ENCODE measurements around the gene WNT7A.

WNT7A gene

DNA sequence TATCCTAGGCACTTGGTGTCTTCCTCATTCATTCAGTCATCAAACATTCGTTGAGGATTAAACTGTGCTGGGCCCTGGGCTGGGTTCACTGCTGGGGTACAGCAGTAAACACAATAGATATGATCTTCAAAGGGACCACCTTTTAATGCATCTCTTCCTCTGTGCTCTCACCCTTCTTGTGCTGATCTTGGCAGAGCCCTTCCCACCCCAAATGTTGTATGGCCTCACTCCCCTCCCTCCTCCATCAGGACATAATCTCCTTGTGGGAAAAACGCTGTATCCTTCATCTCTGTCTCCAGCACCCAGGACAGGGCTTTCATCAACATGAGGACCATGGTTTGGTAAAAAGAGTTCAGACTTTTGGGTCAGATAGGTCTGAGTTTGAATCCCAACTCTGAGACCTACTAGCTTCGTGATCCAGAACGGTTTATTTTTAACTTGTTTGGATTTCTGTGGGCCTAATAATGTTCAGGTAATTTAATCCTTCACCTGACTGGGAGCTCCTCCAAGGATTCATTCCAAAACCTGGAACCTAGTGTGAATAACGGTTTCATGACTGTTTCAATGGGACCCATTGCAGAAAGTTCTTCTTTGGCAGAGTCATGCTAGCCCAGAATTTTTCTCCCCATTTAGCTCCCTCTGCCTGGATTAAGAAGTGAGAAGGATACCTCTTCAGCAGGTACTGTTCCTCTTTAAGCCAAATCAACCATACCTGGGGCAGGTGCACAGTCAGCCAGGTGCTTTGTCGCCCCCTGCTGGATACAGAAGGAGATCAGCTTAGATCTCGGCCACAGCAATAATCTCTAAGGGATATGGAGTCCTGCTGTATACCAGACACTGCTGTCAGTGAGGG is 5.2 kb upstream of the WNT7A start:
- peak; percentile 13 for DNase-seq

DNA sequence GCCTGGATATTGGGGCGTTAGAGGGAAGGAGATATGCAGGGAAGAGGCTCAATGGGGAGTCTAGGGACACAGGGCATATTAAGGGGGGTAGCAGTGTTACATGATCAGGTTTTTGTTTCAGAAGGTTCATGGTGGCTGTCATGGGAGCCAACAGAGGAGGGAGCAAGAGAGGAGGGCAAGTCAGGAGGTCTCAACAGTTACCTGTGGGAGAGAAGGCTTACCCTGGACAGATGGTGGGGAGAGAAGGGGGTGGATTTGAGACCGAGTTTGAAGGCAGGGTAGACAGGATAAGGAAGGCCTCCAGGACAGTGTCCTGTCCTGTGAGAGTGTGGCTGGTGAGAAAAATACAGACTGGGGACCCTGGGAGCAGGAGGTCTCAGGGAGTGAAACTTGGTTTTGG is 3.8 kb upstream of the WNT7A start:
- no peak for DNase-seq

DNA sequence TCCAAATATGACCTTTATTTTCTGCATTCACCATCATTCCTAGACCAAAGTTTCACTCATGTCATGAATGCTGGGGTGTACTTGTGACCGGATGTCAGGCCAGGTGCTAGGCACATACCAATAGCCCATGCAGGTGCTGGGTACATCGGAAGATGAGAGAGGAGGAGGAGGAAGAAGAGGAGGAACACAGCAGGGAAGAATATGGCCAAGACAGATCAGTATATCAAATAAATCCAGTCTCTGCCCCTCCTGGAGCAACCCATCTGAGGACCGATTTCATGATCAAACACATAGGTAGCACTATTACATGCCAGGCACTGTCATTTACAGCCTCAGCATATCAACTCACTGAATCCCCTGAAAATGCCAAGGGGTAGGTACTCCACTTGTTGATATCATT is 3.0 kb upstream of the WNT7A start:
- DNase-seq: no peak

DNA sequence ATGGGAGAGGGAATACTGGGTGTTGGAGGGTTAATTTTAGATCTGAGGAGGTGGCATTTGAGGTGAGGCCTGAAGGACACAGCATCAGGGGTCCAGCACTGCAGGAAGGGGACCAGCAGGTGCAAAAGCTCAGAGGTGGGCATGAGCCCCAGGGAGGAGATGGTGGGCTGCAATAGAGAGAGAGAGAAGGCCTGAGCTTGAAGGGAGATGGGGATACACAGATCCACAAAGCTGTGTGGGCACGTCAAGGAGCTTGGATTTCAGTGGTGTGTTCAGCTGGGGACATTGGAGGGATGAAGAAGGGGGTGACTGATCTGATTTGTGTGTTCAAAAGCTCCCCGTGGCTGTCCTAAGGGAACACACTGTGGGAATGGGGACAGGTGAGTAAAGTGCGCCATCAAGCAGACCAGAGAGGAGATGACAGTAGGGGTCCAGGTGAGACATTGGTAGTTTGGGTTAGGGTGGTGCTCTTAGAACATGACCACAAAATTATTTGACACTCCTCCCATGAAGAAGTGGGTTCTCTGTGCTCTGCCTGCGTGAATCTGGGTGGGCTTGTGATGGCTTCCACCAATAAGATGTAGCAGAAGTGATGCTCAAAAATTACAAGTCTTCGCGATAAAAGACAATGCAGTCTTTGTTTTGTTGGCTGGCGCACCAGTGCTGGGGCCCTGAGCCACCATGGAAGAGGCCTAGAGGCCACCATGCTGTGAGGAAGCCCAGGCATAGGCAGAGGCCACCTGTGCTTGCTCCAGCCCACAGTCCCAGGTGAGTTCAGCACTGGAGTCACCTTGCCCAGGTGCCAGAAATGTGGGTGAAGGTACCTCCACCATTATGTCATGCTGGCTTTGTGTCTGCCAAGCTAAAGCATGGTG is 1.9 kb upstream of the WNT7A start:
- DNase-seq: peak; percentile 3

DNA sequence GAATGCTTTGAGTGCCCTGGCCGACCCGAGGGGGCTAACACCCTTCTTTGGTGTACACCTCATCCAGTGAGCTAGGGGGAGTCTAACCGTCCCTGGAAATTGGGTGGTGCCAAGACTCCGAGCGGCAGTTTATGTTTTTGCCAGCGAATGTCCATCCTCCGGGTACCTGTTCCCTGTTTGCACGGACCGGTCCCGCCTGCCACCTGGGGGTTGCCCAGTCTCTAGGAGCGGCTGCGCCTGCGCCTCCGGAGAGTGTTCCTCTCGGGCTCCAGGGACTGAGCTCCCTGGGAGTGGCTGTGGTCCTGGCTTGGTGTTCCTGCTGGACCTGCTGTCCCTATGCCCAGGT is 913 bp upstream of the WNT7A start:
- DNase-seq: peak; percentile 13

DNA sequence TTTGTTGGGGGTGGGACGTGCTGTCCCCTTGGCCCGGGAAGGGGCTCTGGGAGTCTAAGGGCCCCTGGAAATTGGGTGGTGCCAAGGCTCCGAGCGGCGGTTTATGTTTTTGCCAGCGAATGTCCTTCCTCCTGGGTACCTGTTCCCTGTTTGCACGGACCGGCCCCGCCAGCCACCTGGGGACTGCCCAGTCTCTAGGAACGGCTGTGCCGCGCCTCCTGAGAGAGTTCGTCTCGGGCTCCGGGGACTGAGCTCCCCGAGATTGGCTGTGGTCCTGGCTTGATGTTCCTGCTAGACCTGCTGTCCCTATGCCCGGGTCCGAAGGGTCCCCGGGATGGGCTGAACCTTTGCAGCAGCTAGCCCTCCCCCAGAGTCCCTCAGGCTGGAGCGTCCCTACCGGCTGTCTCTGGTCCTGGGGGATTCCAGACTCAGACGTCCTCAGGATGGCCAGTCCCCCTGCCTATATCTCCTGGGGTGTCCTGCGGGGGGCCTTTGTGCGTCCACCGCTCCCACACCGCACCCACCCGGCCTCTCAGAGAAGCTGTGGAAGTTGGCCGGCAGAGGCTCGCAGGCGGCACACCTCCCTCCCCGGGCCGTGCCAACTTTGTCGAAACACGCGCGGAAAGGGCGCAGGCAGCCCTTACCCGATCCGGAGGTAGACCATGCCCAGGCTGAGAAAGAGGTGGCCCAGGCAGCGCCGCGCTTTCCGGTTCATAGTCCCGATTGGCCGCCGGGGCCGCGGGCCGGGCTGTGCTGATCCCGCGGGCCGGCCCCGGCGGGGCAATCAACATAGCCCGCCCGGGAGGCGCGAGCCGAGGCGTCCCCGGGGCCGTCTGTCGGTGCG is 547 bp downstream of the WNT7A start:
- no peak for DNase-seq

DNA sequence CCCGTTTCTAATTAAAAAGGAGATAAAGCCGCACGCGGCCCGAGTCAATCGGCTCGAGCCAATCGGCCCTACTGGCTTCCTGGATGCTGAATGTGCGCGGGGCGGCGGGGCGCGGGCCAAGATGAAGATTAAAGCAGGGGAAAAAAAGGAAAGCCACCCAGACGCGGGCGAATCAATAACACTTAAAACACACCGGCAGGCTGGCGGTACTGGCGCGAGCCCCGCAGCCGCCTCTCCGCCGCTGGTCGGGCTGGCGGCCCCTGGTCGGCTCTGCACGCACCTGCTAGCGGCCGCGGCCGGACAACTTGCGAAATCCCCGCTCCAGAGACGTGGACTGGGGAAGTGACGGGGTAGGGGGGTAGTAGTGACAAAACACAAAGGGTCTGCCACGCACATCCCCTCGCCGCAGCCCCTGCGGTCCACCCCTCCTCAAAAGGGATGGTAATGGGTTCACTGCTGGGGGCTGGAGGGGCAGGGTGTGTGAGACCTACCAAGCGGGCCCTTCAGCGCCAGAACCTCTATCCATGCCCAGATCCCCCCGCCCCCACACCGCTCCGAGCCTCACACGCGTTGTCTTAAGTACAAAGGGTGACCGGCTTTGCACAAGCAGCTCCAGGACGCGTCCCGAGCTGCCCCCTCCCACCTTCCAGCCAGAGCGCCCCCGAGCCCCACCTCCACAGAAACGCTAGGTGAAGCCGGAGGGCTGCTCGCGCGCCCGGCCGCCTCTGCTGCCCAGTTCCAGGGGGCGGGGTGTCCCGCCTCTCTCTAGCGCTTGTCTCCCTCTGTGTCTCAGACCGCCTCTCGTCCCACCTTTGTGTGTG is 1.4 kb downstream of the WNT7A start:
- DNase-seq: no peak

DNA sequence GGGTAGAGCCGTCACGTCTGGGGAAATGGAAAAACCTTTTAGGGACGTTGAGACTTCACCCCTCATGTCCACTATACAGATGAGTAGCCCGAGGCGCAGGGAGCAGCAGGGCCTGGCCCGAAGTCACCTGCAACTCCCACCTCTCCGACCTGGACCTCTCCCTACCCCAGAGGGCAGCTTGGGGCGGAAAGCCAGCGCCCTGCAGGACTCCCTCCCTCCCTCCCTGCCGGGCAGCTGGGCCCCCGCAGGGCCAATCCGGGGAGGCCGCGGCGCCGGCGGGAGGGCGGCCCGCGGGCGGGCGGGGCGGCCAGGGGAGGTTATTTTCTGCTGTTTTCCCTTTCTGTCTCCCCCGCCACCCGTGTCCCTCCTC is 2.0 kb downstream of the WNT7A start:
- DNase-seq: no peak

DNA sequence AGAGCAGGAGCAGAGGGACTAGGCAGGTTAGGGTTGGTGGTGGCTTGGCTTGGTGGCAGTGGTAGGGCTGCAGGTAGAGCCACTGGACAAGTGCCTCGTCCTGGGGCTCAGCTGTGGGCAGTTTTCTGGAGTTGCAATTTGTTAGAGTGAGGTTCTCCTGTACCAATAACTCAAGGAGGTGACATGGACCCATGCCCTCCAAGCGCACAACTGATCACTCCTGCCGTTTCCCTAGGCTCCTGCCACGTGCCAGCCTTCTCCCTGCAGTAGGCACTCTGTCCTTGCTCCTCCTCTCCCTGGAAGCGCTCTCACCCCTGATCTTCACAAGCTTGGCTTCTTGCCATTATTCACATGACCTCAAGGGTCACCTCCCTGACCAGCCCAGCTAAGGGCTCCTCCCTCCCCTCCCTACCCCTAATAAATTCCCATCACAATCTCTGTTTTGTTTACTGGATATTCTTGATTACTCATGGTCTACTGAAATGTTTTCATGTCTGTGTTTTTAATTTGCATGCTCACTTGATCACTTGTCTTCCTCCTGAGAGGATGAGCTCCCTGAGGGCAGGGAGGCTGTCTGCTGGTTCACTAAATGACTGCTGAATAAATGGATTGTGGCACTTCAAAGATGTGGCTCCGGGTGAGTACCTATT is 3.3 kb downstream of the WNT7A start:
- DNase-seq: no peak

DNA sequence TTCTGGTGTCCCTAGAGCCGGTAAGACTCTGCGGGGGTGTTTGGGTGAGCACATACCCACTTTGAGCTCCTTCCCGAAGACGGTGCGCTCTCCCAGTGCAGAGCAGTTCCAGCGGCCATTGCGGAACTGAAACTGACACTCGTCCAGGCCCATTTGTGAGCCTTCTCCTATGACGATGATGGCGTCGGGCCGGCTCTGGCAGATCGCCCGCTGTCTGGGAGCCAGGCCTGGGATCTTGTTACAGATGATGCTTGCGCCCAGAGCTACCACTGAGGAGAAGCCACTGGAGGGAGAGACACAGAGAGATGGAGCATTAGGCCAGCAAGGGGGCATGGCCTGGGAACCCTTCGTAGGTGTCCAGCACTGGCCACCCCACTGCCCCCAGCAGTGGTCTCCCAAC is 5.0 kb downstream of the WNT7A start:
- no peak for DNase-seq

DNA sequence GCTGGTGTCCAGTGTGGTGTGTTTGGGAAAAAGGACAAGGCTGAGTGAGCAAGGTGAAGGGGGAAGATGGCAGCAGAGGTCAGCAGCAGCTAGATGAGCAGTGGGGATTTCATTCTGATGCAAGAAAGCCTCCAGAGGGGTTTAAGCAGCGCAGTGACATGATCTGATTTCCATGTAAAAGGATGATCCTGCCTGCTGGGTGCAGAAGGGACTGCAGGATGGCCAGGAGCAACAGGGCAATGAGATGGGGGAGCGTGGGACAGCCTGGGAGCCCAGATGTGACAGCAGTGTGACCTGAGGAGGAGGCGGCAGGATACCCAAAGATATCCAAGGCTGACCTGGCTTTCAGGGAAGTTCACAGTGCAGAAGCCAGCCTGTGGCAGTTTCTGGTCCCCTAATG is 6.1 kb downstream of the WNT7A start:
- DNase-seq: no peak

DNA sequence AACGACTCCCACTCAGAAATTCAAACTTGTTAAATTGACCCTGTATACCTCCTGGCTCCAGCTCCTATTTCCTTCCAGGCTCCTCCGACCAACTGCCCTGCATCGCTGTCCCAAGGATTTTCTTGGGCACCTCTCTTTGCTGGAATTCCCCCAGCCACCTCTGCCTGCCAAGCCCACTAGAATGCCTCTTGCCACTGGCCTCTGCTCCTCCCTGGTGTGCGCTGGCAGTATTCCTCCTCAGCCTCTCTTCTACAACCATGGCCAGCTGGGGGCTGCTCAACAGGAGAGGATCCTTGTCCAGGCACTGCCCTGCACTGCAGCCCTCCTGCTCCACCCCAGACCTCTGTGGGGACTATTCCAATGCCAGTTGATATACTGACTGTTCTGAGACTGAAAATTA is 7.4 kb downstream of the WNT7A start:
- no peak for DNase-seq

DNA sequence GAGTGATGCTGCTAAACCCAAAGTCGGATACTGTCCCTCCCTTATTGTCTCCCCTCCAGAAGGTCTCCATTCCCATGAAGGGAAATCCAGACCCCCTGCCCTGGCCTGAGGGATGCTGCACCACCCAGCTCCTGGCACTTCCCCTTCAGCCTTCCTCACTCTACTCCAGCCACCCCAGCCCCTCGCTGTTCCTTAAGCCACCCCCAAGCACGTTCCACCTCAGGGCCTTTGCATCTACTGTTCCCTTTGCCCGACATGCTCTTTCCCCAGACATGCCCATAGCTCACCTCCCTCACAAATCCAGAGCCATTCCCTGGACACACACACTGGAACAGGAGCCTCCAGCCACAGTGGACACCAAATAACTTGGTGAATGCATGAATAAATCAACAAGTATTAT is 8.1 kb downstream of the WNT7A start:
- no peak for DNase-seq

DNA sequence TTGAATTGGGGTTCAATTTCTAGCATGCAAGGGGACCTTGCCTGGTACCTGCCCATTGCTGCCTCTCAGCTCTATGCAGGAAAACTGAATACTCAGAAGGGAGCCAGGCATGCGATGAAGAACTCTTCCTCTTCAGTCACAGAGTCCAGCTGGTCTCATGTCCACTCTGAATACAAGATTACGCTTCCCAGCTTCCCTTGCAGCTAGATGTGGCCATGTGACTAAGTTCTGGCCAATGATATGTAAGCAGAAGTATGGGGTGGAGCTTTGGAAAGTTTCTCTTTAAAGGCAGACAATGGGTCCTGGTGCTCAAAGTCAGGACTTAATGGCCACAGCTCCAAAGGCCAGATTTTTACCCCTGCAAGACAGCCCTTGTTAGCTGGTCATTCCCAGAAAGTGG is 9.0 kb downstream of the WNT7A start:
- DNase-seq: no peak

DNA sequence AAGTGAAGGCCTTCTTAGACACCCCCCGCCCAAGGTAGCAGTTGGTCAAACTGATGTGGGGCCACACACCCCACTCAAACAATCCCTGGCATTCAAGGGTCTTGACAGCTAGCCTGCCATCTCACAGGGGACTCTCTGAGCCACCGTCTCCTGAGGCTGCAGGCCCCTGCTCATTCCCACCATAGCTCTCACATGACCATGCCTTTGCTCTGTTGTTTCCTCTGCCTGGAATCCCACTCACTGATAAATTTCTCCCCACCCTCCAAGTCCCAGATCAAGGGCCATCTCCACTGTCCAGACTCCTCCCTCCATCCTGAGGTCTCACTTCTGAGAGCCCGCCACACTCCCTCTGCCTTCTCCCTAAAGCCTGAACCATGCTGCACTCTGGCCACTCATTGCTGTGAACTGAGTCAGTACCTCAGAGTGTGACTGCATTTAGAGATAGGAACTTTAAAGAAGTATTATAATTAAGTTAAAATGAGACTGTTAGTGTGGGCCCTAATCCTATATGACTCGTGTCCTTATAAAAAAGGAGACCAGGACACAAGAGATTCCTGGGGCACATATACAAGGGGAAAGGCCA is 10.0 kb downstream of the WNT7A start:
- no peak for DNase-seq

DNA sequence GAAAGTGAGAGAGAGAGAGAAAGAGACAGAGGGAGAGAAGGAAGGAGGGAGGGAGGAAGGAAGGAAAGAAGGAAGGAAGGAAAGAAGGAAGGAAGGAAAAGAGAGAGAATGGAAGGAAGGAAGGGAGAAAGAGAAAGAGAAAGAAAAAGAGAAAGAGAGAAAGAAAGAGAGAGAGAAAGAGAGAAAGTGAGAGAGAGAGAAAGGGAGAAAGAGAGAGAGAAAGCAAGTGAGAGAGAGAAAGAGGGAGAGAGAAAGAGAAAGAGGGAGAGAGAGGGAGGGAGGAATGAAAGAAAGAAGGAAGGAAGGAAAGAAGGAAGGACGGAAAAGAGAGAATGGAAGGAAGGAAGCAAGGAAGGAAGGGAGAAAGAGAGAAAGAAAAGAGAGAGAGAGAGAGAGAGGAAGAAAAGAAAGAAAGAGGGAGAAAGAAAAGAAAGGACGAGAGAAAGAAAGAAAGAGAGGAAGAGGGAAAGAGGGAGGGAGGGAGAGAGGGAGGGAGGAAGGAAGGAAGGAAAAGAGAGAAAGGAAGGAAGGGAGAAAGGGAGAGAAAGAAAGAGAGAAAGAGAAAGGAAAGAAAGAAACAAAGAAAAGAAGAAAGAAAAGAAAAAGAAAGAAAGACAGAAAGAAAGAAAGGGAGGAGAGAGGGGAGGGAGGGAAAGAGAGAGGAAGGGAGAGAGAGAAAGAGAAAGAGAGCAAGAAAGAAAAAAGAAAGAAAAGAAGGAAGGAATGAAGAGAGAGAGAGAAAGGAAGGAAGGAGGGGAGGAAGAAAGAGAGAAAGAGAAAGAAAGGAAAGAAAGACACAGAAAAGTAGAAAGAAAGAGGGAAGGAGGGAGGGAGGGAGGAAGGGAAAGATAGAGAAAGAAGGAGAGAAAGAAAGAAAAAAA is 10.8 kb downstream of the WNT7A start:
- DNase-seq: no peak

DNA sequence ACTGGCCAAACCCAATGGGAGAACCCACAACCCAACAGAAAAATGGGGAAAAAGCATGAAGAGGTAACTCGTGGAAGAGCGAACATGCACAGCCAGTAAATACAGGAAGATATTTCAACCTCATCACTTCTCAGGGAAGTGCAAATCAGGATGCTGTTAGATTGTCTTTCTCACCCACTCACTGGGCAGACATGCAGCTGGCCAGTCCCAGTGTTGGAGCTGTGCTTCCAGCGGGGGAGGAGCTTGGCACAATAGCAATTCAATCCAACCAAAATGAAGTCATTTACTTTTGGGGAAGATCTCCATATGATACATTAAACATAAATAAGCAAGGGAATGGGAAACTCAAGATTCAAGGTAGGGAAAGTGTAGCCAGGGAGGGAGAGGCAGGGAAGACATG is 12.1 kb downstream of the WNT7A start:
- no peak for DNase-seq

DNA sequence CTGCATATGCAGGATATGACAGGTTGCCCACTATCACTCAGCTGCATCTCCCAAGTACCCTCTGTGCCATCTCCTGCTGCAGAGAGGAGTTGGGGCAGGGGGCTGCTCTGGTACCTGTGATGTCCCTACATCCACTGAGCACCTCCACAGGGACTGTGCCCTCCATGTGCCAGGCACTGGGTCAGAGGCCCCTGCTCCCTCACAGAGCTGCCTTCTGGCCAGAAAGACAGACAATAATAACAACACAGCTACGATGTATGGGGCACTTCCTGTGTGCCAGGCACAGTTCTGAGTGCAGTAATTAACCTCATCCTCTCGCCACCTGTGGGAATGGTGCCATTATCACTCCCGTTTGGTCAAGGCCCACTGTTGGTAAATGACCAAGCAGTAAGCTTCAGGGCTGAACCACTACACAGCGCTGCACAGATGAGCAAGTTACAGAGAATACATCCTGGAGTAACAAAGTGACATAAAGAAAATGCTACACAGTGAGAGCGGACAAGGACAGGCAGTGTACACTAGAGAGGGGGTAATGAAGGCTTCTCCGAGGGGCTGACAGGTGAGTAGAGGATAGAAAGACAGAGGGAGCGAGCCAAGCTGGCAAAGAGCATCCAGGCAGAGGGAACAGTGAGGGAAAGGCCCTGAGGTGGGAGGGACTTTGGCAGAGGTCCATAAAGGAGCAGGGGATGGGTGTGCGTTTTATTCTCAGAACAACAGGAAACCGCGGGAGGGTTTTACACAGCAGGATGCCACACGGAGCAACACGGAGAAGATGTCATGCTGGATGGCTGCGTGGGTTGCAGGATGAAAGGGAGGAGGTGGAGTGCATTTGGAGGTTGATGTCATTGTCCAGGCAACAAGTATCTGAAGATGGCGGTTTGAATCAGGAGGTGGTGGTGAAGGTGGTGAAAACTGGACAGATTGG is 13.6 kb downstream of the WNT7A start:
- DNase-seq: no peak

DNA sequence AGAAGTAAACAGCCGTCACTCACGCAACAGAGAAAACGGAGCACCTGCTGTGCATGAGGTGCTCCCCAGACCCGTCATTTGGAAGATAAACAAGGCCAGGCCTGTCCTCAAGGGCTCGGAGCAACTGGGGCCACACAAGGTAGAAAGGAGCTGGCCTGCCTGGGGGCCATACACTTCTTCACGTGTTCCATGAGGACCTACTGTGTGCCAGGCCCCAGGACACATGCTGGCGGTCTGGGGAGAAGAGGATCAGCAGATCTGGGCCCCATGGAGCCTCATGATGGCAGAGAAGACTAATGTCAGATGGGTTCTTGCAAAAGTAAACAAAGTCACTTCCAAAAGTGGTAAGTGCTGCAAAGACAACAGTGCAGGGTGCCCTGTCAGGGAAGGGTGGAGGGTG is 14.3 kb downstream of the WNT7A start:
- no peak for DNase-seq

All from femur (tissue), 1 donor.